ENCODE results near the gene CTCFL. TPM values are rescaled to one million over a fixed set of nuclear protein-coding genes. Genes with fewer than 3 reads are reported as not detected.
A peak's percentile ranks its signal among the peaks of the same experiment; 100 is the strongest.

CTCFL gene
- total and polyA plus RNA-seq, 2 of the 13 experiments (the other 11 are each of a cell fraction or from before 2014, with no cell fraction given): 0.04 TPM; not detected in 1

- TF ChIP-seq LCORL (IDR thresholded peaks at IDR 0.05) (no peak), LCORL (CRISPR knock-in tag; IDR thresholded peaks at IDR 0.05) (peak; percentile 98), ZNF788 (CRISPR knock-in tag; IDR thresholded peaks at IDR 0.05; ENCODE audit: borderline replicate concordance) (peak; percentile 93; the same call in 1 of the 2 replicates), MEIS2 (CRISPR knock-in tag; IDR thresholded peaks at IDR 0.05) (peak; percentile 88; the same call in 1 of the 2 replicates), ZNF878 (CRISPR knock-in tag; IDR thresholded peaks at IDR 0.05) (peak; percentile 94), ZNF775 (CRISPR knock-in tag; IDR thresholded peaks at IDR 0.05; ENCODE audit: borderline replicate concordance) (no peak), ZNF570 (CRISPR knock-in tag; IDR thresholded peaks at IDR 0.05; ENCODE audit: borderline replicate concordance) (no peak), RFXAP (CRISPR knock-in tag; IDR thresholded peaks at IDR 0.05; ENCODE audit: borderline replicate concordance) (peak; percentile 87), KMT2A (CRISPR knock-in tag; IDR thresholded peaks at IDR 0.05) (peak; percentile 48; the same call in 1 of the 2 replicates), ZKSCAN1 (IDR thresholded peaks at IDR 0.05; ENCODE audit: low read length) (no peak; the same call in 1 of the 2 replicates), ZNF225 (CRISPR knock-in tag; IDR thresholded peaks at IDR 0.05) (no peak), ZNF20 (CRISPR knock-in tag; IDR thresholded peaks at IDR 0.05) (no peak), TCF12 (IDR thresholded peaks at IDR 0.05) (no peak), TCF12 (CRISPR knock-in tag; IDR thresholded peaks at IDR 0.05) (peak; percentile 99), NR2F1 (CRISPR knock-in tag; IDR thresholded peaks at IDR 0.05) (peak; percentile 99 to 100), JUNB (CRISPR knock-in tag; IDR thresholded peaks at IDR 0.05; ENCODE audit: borderline replicate concordance) (no peak), ZNF383 (CRISPR knock-in tag; IDR thresholded peaks at IDR 0.05; ENCODE audit: borderline replicate concordance) (no peak), CBX5 (CRISPR knock-in tag; IDR thresholded peaks at IDR 0.05; ENCODE audit: borderline replicate concordance) (peak; percentile 66; the same call in 1 of the 2 replicates), SOX13 (IDR thresholded peaks at IDR 0.05) (peak; percentile 90), SOX13 (CRISPR knock-in tag; conservative IDR thresholded peaks at IDR 0.05 in 1 of 2, IDR thresholded peaks at IDR 0.05 in 1 of 2) (peak in 1 of 2 experiments; percentile 86; a peak in 2 of 4 replicates), BCL6 (CRISPR knock-in tag; IDR thresholded peaks at IDR 0.05) (peak; percentile 98), ZNF891 (CRISPR knock-in tag; IDR thresholded peaks at IDR 0.05) (no peak; the same call in 1 of the 2 replicates)
- TF ChIP-seq, protein P1, sequence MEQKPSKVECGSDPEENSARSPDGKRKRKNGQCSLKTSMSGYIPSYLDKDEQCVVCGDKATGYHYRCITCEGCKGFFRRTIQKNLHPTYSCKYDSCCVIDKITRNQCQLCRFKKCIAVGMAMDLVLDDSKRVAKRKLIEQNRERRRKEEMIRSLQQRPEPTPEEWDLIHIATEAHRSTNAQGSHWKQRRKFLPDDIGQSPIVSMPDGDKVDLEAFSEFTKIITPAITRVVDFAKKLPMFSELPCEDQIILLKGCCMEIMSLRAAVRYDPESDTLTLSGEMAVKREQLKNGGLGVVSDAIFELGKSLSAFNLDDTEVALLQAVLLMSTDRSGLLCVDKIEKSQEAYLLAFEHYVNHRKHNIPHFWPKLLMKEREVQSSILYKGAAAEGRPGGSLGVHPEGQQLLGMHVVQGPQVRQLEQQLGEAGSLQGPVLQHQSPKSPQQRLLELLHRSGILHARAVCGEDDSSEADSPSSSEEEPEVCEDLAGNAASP (CRISPR knock-in tag; IDR thresholded peaks at IDR 0.05; ENCODE audit: borderline replicate concordance): peak; percentile 92; the same call in 1 of the 2 replicates
- TF ChIP-seq, protein P2, sequence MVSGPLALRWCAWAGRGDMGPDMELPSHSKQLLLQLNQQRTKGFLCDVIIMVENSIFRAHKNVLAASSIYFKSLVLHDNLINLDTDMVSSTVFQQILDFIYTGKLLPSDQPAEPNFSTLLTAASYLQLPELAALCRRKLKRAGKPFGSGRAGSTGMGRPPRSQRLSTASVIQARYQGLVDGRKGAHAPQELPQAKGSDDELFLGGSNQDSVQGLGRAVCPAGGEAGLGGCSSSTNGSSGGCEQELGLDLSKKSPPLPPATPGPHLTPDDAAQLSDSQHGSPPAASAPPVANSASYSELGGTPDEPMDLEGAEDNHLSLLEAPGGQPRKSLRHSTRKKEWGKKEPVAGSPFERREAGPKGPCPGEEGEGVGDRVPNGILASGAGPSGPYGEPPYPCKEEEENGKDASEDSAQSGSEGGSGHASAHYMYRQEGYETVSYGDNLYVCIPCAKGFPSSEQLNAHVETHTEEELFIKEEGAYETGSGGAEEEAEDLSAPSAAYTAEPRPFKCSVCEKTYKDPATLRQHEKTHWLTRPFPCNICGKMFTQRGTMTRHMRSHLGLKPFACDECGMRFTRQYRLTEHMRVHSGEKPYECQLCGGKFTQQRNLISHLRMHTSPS (CRISPR knock-in tag; IDR thresholded peaks at IDR 0.05; ENCODE audit: low read depth): peak; percentile 90; the same call in 1 of the 2 replicates
- TF ChIP-seq, protein P3, sequence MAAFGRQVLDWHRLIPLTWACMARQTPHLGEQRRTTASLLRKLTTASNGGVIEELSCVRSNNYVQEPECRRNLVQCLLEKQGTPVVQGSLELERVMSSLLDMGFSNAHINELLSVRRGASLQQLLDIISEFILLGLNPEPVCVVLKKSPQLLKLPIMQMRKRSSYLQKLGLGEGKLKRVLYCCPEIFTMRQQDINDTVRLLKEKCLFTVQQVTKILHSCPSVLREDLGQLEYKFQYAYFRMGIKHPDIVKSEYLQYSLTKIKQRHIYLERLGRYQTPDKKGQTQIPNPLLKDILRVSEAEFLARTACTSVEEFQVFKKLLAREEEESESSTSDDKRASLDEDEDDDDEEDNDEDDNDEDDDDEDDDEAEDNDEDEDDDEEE (CRISPR knock-in tag; IDR thresholded peaks at IDR 0.05): peak; percentile 31; the same call in 1 of the 2 replicates
These were observed 35.8 kb upstream of the CTCFL start, which contains the start of gene PCK1 (continued) for GRCh38 chr20:57560554-57561355.
